SJSA1 (cell line): ENCODE measurements around the gene HOXB3. TPM values are rescaled to one million over a fixed set of nuclear protein-coding genes. Genes with fewer than 3 reads are reported as not detected.
"Not testable (repeated sequence)": the region's sequence is repeated elsewhere in the genome, so short reads cannot be mapped to it uniquely, and the experiment has no call there.

Source experiments
- DNase-seq, 2 experiments: peaks; one replicate each; pipeline ENCODE4 v3.0.0-alpha.2; 2015 to 2020; ENCODE audit warnings: low spot score in 2 of 2, low read depth in 1 of 2
- H3K27ac ChIP-seq: fragments of 250-450 bp; sonication (Bioruptor Pico); 2 replicates; pipeline ENCODE4 v1.5.1; 2020; ENCODE audit warnings: mild to moderate bottlenecking, moderate library complexity
- H3K27me3 ChIP-seq: fragments of 250-450 bp; sonication (Bioruptor Pico); replicated peaks from 2 replicates; pipeline ENCODE4 v1.5.1; 2020; ENCODE audit warnings: mild to moderate bottlenecking, moderate library complexity
- H3K36me3 ChIP-seq: fragments of 250-450 bp; sonication (Bioruptor Pico); 2 replicates; pipeline ENCODE4 v1.5.1; 2020; ENCODE audit warnings: mild to moderate bottlenecking
- H3K4me1 ChIP-seq: fragments of 250-450 bp; sonication (Bioruptor Pico); replicated peaks from 2 replicates; pipeline ENCODE4 v1.6.1; 2021; ENCODE audit warnings: mild to moderate bottlenecking
- H3K4me3 ChIP-seq: fragments of 250-450 bp; sonication (Bioruptor Pico); 2 replicates; pipeline ENCODE4 v1.5.1; 2020; ENCODE audit warnings: mild to moderate bottlenecking
- H3K9me3 ChIP-seq: fragments of 250-450 bp; sonication (Bioruptor Pico); replicated peaks from 2 replicates; pipeline ENCODE4 v1.5.1; 2020; ENCODE audit warnings: mild to moderate bottlenecking
- total RNA-seq: library from RNA; depleted of rRNA; stranded (reverse); fragments of >200 nt; shearing (Covaris generic); gene quantifications from 2 replicates; pipeline ENCODE4 v1.2.3, GENCODE V29; 2014

Gene HOXB3
- total RNA-seq, 1 experiment from 2014 or later, result 5.2 TPM

DNA sequence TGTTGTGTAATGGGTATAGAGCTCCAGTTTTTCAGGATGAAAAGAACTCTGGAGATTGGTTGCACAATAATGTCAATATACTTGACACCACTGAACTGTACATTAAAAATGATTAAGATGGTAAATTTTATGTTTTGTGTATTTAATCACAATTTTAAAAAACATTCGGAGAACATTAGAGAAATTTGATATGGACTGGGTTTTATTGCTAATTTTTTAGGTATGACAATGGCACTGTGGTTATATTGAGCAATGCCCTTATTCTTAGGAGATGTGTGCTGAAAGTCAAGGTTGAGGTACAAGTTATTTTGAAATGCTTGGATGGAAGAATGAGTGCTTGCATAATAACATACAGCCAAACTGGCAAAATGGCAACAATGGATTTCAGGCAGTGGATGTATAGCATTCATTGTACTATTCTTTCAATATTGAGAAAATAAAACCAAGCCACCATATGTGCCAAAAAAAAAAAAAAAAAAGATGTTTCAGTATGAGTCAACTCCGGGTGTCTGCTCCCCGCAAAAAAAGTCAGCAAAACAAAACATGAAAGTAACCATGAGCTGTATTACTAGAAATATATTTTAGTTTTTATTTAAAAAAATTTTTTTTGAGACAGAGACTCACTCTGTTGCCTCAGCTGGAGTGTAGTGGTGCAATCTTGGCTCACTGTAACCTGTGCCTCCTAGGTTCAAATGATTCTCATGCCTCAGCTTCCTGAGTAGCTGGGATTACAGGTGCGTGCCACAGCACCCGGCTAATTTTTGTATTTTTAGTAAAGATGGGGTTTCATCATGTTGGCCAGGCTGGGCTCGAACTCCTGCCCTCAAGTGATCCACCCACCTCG lies 79.1 kb downstream of the HOXB3 start:
- no peak overlapping the region for H3K27ac ChIP-seq

DNA sequence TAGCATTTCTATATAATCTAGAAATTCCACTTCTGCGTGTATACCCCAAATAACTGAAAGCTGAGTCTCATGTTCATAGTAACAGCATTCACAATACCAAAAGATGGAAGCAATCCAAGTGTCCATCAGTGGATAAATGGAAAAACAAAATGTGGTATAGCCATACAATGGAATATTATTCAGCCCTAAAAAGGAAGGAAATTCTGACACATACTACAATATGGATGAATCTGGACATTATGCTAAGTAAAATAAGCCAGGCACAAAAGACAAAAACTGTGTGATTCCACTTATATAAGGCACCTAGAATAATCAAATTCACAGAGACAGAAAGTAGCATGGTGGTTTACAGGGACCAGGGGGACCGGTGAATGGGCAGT lies 79.7 kb downstream of the HOXB3 start:
- no peak overlapping the region for H3K27ac ChIP-seq
- DNase-seq, result no peak
- no peaks in the 10 kb centered on the region; the same call in 1 of the 2 replicates for H3K9me3 ChIP-seq

More for the DNA sequence above, 79.1 kb downstream of the HOXB3 start:
- no peak for DNase-seq
- Histone ChIP-seq H3K27me3 (peaks cover 26% of the 10 kb centered on the region), H3K36me3 (no peaks in the 10 kb centered on the region), H3K9me3 (no peaks in the 10 kb centered on the region; the same call in 1 of the 2 replicates), H3K4me1 (peaks cover 4% of the 10 kb centered on the region), H3K4me3 (no peak overlapping the region)

DNA sequence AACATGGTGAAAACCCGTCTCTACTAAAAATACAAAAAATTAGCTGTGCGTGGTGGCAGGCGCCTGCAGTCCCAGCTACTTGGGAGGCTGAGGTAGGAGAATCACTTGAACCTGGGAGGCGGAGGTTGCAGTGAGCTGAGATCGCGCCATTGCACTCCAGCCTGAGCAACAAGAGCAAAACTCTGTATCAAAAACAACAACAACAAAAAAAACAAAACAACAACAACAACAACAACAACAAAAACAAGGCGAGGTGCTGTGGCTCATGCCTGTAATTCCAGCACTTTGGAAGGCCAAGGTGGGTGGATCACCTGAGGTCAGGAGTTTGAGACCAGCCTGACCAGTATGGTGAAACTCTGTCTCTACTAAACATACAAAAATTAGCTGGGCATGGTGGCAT lies 80.3 kb downstream of the HOXB3 start:
- H3K4me1 ChIP-seq, result peaks cover 10% of the 10 kb centered on the region
- not testable (repeated sequence) for H3K9me3 ChIP-seq, H3K27ac ChIP-seq, DNase-seq, H3K36me3 ChIP-seq, H3K4me3 ChIP-seq
- peaks cover 15% of the 10 kb centered on the region for H3K27me3 ChIP-seq

More for the DNA sequence above, 79.7 kb downstream of the HOXB3 start:
- Histone ChIP-seq H3K36me3 (no peaks in the 10 kb centered on the region), H3K4me1 (peaks cover 10% of the 10 kb centered on the region), H3K4me3 (no peak overlapping the region), H3K27me3 (peaks cover 22% of the 10 kb centered on the region)

DNA sequence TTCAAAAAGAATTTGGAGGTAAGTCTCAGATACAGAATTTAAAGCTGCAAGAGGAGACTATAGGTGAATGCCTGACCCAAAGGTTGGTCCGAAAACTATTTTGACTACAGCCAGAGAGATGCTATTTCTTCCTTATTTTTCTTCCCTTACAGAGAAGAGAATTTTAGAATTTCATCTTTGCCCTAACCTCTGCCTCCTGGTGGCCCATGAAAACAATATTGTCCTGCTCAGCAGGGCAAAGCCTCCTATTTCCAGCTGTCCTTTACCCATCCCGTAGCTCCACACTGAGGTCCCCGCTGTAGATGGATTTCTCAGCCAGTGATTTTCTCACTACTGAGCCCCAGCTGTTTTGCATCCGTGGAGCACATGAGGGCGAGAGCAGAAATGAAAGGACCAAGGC lies 83.8 kb downstream of the HOXB3 start:
- Histone ChIP-seq H3K9me3 (no peaks in the 10 kb centered on the region), H3K36me3 (no peaks in the 10 kb centered on the region), H3K4me1 (peaks cover 10% of the 10 kb centered on the region), H3K27me3 (no peaks in the 10 kb centered on the region), H3K27ac (no peak overlapping the region), H3K4me3 (no peak overlapping the region)
- no peak for DNase-seq

DNA sequence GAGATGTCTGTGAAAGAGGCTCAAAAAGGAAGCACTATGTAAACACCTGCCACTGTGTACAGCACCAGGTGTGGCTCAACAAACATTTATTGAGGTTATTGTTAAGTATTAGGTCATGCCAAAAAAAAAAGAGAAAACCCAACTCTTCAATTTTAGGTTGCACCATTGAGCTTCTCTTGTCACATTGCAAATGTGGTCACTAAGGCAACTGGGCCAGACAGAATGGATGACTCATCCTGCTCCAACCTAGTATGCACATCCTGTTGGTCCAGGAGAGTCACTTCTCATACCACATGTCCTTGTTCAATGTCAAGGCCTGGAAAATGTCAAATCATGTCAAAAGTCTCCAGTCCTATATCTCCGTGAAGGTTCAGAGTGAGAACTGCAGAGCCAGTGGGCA lies 84.3 kb downstream of the HOXB3 start:
- Histone ChIP-seq H3K4me1 (peaks cover 13% of the 10 kb centered on the region), H3K9me3 (no peaks in the 10 kb centered on the region), H3K4me3 (no peak overlapping the region), H3K27ac (peak overlapping the region; percentile 10), H3K27me3 (no peaks in the 10 kb centered on the region), H3K36me3 (no peaks in the 10 kb centered on the region)
- DNase-seq, result peak; percentile 49 to 76

DNA sequence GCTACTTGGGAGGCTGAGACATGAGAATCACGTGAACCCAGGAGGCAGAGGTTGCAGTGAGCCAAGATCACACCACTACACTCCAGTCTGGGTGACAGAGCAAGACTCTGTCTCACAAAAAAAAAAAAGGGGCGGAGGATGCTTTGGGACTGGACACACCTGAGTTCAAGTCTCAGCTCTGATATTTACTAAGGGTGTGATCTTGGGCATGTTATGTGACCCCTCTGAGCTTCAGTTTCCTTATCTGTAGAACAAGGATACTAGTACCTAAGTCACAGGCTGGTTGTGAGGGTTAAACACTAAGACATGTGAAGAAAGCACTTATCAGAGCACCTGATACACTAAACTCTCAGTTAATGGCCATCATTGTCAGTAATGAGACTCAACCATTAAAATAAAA lies 85.1 kb downstream of the HOXB3 start:
- DNase-seq, result no peak
- Histone ChIP-seq H3K4me1 (peaks cover 21% of the 10 kb centered on the region), H3K36me3 (no peaks in the 10 kb centered on the region), H3K27ac (no peak overlapping the region), H3K9me3 (no peaks in the 10 kb centered on the region), H3K4me3 (no peak overlapping the region), H3K27me3 (no peaks in the 10 kb centered on the region)

DNA sequence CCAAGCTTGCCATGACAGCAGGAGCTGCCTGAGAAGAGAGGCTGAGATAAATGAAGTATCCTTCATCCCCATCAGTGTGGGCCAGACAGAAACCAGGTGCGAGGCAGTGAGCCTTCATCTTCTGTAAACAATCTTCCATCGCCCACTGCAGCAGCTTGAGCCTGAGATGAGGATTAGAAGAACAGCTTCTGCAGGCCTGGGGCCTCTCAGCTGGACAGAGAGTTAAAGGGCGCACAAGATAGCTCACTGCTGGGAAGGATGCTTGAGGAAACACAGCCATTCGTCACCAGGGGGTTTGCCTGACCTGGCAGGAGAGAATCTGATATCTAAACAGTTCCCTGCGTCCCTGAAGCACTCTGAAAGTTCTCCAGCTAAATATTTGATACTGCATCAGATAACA lies 86.3 kb downstream of the HOXB3 start:
- no peak overlapping the region for H3K4me3 ChIP-seq
- H3K36me3 ChIP-seq, result no peaks in the 10 kb centered on the region
- peaks cover 32% of the 10 kb centered on the region for H3K4me1 ChIP-seq
- no peak overlapping the region for H3K27ac ChIP-seq
- no peaks in the 10 kb centered on the region for H3K9me3 ChIP-seq
- DNase-seq, result no peak
- no peaks in the 10 kb centered on the region for H3K27me3 ChIP-seq

DNA sequence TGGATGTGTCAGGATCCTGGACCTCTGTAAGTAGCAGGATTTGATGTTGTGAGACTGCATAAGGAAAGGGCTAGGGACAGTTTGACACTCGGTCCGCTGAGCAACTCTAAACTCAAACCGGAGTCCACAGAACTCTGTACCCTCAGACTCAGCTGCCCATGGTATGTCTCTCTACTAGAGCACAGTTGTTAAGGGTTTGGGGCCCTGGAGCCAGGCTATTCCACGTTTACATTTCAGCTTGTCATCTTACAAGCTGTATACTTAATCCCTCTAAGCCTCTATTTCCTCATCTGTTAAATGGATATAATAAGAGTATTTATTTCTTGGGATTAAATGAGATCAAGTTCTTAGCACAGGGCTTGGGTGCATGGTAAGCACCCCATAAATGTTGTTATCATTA lies 87.1 kb downstream of the HOXB3 start:
- Histone ChIP-seq H3K27me3 (no peaks in the 10 kb centered on the region), H3K4me3 (no peak overlapping the region), H3K4me1 (peaks cover 32% of the 10 kb centered on the region), H3K36me3 (no peaks in the 10 kb centered on the region), H3K27ac (no peak overlapping the region), H3K9me3 (no peaks in the 10 kb centered on the region)
- no peak for DNase-seq

DNA sequence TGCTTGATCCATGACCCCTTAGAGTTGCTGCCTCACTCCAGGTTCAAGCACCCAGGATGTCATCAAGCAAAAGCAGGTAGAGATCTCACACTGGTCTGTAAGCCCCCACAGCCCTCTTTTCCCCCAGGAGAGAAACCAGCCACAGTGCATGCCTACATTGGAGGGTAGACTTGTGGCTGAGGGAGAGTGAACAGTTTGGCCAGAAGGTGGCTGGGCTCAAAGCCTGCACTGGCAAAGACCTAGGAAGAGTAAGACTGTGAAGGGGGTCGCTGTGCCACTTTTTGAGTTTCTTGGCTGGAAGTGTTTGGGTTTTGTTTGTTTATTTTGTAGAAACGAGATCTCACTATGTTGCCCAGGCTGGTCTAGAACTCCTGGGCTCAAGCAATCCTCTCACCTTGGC lies 87.7 kb downstream of the HOXB3 start:
- Histone ChIP-seq H3K4me3 (no peak overlapping the region), H3K9me3 (no peaks in the 10 kb centered on the region), H3K27ac (no peak overlapping the region), H3K27me3 (no peaks in the 10 kb centered on the region), H3K36me3 (no peaks in the 10 kb centered on the region), H3K4me1 (peaks cover 35% of the 10 kb centered on the region)
- no peak for DNase-seq

DNA sequence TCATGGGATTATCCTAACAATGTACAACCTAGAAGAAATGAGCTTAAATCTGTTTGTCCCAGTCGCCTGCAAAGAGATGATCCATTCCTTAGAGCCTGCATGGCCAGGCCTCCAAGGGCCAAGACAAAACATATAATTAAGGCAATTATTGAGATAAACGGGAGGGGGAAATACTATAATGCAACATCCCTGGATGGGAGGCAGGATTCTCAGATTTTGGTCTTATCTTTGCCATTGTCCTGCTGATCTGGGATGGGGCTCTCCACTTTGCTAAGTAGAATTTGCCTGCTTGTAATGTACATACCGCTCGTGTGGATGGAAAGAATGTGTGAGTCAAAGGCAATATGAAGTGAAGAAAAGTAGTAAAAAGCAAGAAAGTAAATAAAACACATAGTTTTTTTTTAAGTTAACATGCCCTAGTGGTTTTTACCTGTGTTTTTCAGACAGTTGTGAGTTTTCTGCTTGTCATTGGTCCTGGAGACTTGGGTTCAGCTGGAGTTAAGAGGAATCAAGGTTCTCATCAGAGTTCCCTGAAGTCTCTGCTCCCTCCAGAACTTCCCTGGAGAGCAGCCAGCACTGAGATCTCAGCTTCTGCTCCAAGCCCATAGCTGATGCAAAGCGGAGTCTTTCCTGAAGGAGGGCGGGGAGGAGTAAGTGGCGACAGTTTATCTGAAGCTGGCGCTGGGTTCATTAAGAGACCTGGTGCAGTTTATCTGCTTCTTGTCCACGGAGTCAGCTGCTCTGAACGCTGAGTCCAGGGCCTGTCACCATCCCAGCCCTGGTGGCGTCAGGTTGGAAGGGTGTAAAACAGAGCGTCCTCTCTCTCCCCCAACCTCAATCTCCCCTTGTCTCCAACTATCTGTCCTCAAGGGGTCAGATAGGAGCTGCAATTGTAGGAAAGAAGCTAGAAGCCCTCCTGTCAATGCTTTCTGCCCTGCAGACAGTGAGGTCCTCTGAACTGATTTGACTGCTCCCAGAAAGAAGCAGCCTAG lies 89.3 kb downstream of the HOXB3 start:
- DNase-seq, result no peak
- Histone ChIP-seq H3K36me3 (no peaks in the 10 kb centered on the region), H3K4me3 (no peak overlapping the region), H3K4me1 (peaks cover 34% of the 10 kb centered on the region), H3K27ac (no peak overlapping the region), H3K27me3 (no peaks in the 10 kb centered on the region), H3K9me3 (no peaks in the 10 kb centered on the region)

DNA sequence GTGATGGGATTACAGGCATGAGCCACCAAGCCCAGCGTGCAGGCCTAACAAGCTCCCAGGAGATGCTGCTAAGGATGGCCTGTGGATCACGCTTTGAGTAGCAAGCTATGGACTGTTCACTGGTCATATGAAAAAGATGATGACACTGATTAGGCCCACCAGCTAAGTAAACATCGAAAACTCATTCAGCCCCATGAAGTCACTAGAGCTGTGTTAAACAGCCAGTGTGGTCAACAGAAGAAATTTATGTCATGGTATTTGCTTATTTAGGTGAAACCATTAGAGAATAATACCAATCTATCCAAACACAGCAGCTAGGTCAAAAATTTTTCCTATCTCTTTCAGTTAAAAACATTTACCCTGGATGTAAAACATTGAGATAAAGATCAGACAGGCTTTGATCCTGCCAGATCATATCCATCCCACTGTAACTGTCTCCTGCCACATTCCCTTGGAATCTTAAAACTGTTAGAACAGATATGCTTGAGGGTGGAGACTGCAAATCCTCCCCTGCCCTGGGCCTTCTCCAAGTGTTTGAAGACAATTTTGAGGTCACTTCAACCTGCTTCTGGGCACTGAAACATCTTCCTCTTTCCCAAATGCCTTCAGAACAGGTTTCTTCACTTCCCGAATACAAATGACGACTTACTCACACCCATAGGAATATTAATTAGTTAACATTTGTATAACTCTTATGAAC lies 90.2 kb downstream of the HOXB3 start:
- H3K4me3 ChIP-seq, result no peak overlapping the region
- H3K27ac ChIP-seq, result no peak overlapping the region
- no peak for DNase-seq
- no peaks in the 10 kb centered on the region for H3K36me3 ChIP-seq
- no peaks in the 10 kb centered on the region for H3K9me3 ChIP-seq
- H3K27me3 ChIP-seq, result no peaks in the 10 kb centered on the region
- peaks cover 30% of the 10 kb centered on the region for H3K4me1 ChIP-seq

DNA sequence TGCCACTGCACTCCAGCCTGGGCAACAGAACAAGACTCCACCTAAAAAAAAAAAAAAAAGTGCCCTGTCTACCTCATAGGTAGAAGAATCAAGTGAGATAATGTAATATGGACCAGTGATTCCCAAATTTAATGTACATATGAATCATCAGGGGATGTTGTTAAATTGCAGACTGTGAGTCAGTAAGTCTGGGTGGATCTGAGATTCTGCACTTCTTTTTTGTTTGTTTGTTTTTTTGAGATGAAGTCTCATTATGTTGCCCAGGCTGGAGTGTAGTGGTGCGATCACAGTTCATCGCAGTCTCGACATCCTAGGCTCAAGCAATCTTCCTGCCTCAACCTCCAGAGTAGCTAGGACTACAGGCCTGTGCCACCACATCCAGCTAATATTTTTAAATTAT lies 90.8 kb downstream of the HOXB3 start:
- H3K4me1 ChIP-seq, result peaks cover 37% of the 10 kb centered on the region
- H3K36me3 ChIP-seq, result no peaks in the 10 kb centered on the region
- no peak overlapping the region for H3K4me3 ChIP-seq
- peak in 1 of 2 experiments; percentile 55 for DNase-seq
- no peaks in the 10 kb centered on the region for H3K9me3 ChIP-seq
- H3K27me3 ChIP-seq, result no peaks in the 10 kb centered on the region
- H3K27ac ChIP-seq, result no peak overlapping the region
